HepG2 (cell line): ENCODE results near the gene AOX1.

Experiments
- DNMT1 ChIP-seq: sonication (generic); formaldehyde crosslinking; IDR thresholded peaks from 2 replicates; pipeline ENCODE4 v1.5.1; 2020; ENCODE audit warnings: mild to moderate bottlenecking, missing genetic modification reagents
- HCFC1 ChIP-seq: fragments of 150-350 bp; IDR thresholded peaks from 2 replicates; pipeline ENCODE4 v1.6.1; 2014; ENCODE audit warnings: low read depth, low read length
- HMG20B ChIP-seq: conservative IDR thresholded peaks from 2 replicates; pipeline ENCODE4 v1.6.1; 2016; ENCODE audit warnings: missing genetic modification reagents, missing compliant biosample characterization
- POLR2AphosphoS5 ChIP-seq: IDR thresholded peaks from 2 replicates; pipeline ENCODE4 v1.6.1; 2012; ENCODE audit warnings: low read depth, low read length
- PTBP1 ChIP-seq: fragments of 200-400 bp; formaldehyde crosslinking; IDR thresholded peaks from 2 replicates; pipeline ENCODE4 v1.6.1; 2018; ENCODE audit warnings: low read length, low read depth; ENCODE audit not compliant: poor library complexity, severe bottlenecking
- ZFX ChIP-seq: sonication (generic); formaldehyde crosslinking; IDR thresholded peaks from 2 replicates; pipeline ENCODE4 v1.4.0; 2020; ENCODE audit warnings: mild to moderate bottlenecking, low read depth, missing genetic modification reagents, moderate library complexity
- ZNF263 ChIP-seq: sonication (generic); formaldehyde crosslinking; IDR thresholded peaks from 2 replicates; pipeline ENCODE4 v1.4.0; 2020; ENCODE audit warnings: missing genetic modification reagents
- ZNF274 ChIP-seq: sonication (generic); formaldehyde crosslinking; IDR thresholded peaks from 2 replicates; pipeline ENCODE4 v1.5.1; 2020; ENCODE audit warnings: mild to moderate bottlenecking, missing genetic modification reagents
- ZNF326 ChIP-seq: sonication (generic); formaldehyde crosslinking; IDR thresholded peaks from 2 replicates; pipeline ENCODE4 v1.4.0; 2020; ENCODE audit warnings: missing genetic modification reagents, borderline replicate concordance
- ZNF367 ChIP-seq: sonication (generic); formaldehyde crosslinking; IDR thresholded peaks from 2 replicates; pipeline ENCODE4 v1.4.0; 2020; ENCODE audit warnings: missing genetic modification reagents, borderline replicate concordance
- ZNF530 ChIP-seq: sonication (generic); formaldehyde crosslinking; IDR thresholded peaks from 2 replicates; pipeline ENCODE4 v1.5.0; 2020; ENCODE audit warnings: low read depth, mild to moderate bottlenecking, missing genetic modification reagents
- ZNF614 ChIP-seq: IDR thresholded peaks from 2 replicates; pipeline ENCODE4 v1.6.1; 2018; ENCODE audit warnings: missing biosample characterization, missing genetic modification reagents, inconsistent platforms, borderline replicate concordance
- TF ChIP-seq, protein P1 (sequence below): sonication (generic); formaldehyde crosslinking; IDR thresholded peaks from 2 replicates; pipeline ENCODE4 v1.5.0; 2020; ENCODE audit warnings: mild to moderate bottlenecking, missing genetic modification reagents, moderate library complexity
- TF ChIP-seq, protein P2 (sequence below): IDR thresholded peaks from 2 replicates; pipeline ENCODE4 v1.6.1; 2012; ENCODE audit warnings: low read length, improper control_type of control experiment

- no peak for TF ChIP-seq ZNF263 (CRISPR knock-in tag)
- TF ChIP-seq HCFC1: no peak
- TF ChIP-seq ZNF367 (CRISPR knock-in tag): no peak
- no peak for TF ChIP-seq ZNF274 (CRISPR knock-in tag)
- TF ChIP-seq, protein P1, sequence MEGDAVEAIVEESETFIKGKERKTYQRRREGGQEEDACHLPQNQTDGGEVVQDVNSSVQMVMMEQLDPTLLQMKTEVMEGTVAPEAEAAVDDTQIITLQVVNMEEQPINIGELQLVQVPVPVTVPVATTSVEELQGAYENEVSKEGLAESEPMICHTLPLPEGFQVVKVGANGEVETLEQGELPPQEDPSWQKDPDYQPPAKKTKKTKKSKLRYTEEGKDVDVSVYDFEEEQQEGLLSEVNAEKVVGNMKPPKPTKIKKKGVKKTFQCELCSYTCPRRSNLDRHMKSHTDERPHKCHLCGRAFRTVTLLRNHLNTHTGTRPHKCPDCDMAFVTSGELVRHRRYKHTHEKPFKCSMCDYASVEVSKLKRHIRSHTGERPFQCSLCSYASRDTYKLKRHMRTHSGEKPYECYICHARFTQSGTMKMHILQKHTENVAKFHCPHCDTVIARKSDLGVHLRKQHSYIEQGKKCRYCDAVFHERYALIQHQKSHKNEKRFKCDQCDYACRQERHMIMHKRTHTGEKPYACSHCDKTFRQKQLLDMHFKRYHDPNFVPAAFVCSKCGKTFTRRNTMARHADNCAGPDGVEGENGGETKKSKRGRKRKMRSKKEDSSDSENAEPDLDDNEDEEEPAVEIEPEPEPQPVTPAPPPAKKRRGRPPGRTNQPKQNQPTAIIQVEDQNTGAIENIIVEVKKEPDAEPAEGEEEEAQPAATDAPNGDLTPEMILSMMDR: no peak
- no peak for TF ChIP-seq ZFX (CRISPR knock-in tag)
- TF ChIP-seq, protein P2, sequence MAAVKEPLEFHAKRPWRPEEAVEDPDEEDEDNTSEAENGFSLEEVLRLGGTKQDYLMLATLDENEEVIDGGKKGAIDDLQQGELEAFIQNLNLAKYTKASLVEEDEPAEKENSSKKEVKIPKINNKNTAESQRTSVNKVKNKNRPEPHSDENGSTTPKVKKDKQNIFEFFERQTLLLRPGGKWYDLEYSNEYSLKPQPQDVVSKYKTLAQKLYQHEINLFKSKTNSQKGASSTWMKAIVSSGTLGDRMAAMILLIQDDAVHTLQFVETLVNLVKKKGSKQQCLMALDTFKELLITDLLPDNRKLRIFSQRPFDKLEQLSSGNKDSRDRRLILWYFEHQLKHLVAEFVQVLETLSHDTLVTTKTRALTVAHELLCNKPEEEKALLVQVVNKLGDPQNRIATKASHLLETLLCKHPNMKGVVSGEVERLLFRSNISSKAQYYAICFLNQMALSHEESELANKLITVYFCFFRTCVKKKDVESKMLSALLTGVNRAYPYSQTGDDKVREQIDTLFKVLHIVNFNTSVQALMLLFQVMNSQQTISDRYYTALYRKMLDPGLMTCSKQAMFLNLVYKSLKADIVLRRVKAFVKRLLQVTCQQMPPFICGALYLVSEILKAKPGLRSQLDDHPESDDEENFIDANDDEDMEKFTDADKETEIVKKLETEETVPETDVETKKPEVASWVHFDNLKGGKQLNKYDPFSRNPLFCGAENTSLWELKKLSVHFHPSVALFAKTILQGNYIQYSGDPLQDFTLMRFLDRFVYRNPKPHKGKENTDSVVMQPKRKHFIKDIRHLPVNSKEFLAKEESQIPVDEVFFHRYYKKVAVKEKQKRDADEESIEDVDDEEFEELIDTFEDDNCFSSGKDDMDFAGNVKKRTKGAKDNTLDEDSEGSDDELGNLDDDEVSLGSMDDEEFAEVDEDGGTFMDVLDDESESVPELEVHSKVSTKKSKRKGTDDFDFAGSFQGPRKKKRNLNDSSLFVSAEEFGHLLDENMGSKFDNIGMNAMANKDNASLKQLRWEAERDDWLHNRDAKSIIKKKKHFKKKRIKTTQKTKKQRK: no peak
- TF ChIP-seq ZNF530: no peak
- TF ChIP-seq ZNF326 (CRISPR knock-in tag): no peak
- TF ChIP-seq DNMT1: no peak
- no peak for TF ChIP-seq ZNF614 (CRISPR knock-in tag)
- no peak for TF ChIP-seq PTBP1
- no peak for TF ChIP-seq POLR2AphosphoS5
- no peak for TF ChIP-seq HMG20B (CRISPR knock-in tag)
Observed at GRCh38 chr2:200599206-200599605, 13.4 kb downstream of the AOX1 start.
